OCI-M2 (cell line): Measurements from ENCODE around the gene LGR4.
"Not testable (repeated sequence)": the region's sequence is repeated elsewhere in the genome, so short reads cannot be mapped to it uniquely, and the experiment has no call there.

Experiments
- DNase-seq: peaks from one replicate; lab custom pipeline; 2025; ENCODE audit not compliant: unreplicated experiment; lab: John Stamatoyannopoulos, UW

LGR4 gene

GRCh38 chr11:27353593-27354358 is 118.8 kb downstream of the LGR4 start:
- no peak for DNase-seq

DNA sequence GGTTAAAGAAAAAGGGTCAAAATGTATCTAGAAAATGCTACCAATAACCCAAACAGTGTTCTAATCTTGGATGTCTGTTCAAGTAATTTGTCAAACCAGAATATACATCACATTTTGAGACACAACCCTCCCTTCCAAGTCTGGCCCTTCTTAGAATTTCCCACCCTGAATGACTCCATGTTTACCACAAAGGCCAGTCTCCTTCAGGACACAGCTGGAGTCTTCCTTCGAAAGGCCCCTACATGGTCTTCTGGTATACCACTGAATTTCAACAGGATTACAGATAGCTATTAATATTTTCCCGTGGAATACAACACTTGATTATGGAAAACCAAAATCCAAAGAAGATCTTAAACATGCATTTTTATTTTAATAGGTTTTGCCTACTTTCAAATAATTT is 119.8 kb downstream of the LGR4 start:
- DNase-seq = no peak

GRCh38 chr11:27350511-27350910 is 122.1 kb downstream of the LGR4 start:
- no peak for DNase-seq

- no peak for DNase-seq
Observed at GRCh38 chr11:27349919-27350318, 122.7 kb downstream of the LGR4 start.

GRCh38 chr11:27348340-27348873 is 124.2 kb downstream of the LGR4 start:
- DNase-seq = no peak

DNA sequence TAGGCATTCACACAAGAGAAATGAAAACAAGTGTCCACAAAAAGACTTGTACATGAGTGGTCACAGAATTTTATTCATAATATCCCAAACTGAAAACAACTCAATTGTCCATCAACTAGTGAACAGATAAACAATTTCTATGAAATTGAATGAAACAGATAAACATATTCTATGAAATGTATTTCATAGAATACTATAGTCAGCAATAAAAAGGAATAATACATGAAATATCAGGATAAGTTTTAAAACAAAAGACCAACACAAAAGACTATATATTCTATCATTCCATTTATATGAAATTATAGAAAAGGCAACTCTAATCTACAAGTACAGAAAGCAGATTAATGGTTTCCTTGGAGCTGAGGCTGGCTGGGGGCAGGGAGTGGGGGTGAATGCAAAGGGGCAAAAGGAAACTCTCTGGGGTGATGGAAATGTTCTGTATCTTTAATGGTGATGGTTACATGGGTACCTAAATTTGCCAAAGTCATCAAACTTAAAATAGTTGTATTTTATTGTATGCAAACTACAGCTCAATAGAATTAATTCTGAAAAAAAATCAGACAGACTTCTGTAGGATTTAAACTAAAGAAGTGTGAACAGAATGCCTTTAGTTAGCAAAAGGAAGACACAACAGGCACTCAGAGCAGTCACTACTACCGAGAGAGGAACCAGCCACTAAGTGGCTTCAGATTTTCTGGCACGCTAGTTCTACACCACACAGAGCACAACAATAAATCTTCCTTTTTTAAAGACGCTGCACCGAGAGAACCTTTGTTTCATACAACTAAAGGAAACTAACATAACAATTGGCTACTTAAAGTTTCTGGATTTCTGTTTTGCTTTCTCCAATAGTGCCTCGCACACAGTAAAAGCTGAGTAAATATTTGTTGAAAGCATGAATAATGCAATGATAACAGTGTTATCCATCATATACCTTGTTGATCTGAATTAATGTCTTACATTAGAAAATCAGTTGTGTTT is 124.9 kb downstream of the LGR4 start:
- DNase-seq = no peak

GRCh38 chr11:27339941-27340340 is 132.6 kb downstream of the LGR4 start:
- no peak for DNase-seq

DNA sequence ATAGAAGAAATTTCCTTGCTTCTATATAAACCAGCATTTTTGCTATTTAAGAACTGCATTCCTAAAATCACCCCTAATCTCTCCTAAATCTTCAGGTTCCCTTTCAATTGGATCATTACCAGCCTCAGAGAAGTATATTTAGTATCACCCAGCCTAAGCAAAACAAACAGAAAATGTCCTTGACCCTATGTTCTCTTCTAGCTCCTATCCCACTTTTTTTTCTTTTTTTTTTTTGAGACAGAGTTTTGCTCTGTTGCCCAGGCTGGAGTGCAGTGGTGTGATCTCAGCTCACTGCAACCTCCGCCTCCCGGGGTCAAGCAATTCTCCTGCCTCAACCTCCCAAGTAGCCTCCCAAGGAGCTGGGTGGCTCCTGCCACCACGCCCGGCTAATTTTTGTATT is 137.8 kb downstream of the LGR4 start:
- DNase-seq = not testable (repeated sequence)

DNA sequence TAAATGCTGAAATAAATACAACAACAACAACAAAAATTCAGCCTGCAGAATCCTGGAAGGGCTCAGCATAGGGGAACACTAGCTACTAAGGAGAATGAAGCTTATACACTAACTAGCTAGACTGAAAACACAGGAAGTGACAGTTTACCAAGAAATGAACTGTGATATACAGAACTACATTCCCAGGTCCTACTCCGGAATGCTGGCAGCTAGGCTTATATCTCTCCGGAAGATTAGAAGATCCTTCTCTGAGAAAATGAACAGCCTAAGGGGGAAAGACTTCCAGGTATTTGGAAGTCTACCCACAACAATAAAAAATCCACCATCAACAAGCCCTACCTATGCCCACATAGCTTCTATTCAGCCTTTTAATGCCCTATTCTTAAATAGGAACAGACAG is 140.6 kb downstream of the LGR4 start:
- no peak for DNase-seq

DNA sequence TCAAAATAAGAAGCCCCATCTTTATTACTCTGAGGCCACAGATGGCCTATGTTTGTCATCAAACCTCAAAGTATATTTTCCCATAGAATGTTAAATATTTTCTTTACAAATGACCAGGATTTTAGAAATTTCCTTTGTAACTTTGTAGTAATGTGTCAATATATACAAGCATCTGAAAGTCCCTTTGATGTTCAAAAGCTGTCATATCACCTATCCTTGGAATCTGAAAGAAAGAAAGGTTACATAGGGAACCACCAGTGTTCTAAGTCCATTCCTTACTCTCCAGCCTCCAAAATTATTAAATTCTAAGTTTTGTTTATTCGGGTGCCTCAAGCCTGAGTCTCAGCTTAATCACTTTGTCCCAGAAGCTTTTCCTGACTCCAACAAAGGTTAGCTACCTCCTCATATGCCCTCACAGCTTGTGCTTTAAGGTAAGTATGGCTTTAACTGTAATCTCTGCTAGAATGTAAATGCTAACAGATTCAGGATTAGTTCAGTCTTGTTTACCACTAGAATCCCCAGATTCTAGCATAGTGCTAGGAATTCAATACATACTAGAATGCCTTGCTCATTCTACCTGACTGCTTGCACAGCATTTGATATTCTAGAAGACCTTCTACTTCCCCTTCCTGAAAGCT is 141.8 kb downstream of the LGR4 start:
- DNase-seq = no peak

GRCh38 chr11:27329867-27330632 is 142.5 kb downstream of the LGR4 start:
- no peak for DNase-seq

GRCh38 chr11:27328614-27329013 is 144.0 kb downstream of the LGR4 start:
- DNase-seq = no peak

DNA sequence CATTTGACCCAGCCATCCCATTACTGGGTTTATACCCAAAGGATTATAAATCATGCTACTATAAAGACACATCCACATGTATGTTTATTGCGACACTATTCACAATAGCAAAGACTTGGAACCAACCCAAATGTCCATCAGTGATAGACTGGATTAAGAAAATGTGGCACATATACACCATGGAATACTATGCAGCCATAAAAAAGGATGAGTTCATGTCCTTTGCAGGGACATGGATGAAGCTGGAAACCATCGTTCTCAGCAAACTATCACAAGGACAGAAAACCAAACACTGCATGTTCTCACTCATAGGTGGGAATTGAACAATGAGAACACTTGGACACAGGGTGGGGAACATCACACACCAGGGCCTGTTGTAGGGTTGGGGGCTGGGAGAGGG is 145.5 kb downstream of the LGR4 start:
- not testable (repeated sequence) for DNase-seq

DNA sequence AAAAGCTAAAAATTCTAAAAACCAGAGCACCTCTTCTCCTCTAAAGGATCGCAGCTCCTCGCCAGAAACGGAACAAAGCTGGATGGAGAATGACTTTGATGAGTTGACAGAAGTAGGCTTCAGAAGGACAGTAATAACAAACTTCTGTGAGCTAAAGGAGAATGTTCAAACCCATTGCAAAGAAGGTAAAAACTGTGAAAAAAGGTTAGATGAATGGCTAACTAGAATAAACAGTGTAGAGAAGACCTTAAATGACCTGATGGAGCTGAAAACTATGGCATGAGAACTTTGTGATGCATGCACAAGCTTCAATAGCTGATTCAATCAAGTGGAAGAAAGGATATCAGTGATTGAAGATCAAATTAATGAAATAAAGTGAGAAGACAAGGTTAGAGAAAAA is 150.4 kb downstream of the LGR4 start:
- not testable (repeated sequence) for DNase-seq

DNA sequence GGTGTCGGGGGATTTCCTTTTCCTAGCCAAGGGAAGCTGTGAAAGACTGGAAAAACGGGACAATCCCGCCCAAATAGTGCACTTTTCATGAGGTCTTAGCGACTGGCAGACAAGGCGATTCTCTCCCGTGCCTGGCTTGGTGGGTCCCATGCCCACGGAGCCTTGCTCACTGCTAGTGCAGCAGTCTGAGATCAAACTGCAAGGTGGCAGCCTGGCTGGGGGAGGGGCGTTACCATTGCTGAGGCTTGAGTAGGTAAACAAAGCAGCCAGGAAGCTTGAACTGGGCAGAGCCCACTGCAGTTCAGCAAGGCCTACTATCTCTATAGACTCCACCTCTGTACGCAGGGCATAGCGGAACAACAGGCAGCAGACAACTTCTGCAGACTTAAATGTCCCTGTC is 151.2 kb downstream of the LGR4 start:
- not testable (repeated sequence) for DNase-seq

GRCh38 chr11:27319072-27319471 is 153.5 kb downstream of the LGR4 start:
- no peak for DNase-seq

- no peak for DNase-seq
Observed at GRCh38 chr11:27317751-27318150, 154.8 kb downstream of the LGR4 start.
